ENCODE measurements around the gene TPP2.

Gene TPP2

DNA sequence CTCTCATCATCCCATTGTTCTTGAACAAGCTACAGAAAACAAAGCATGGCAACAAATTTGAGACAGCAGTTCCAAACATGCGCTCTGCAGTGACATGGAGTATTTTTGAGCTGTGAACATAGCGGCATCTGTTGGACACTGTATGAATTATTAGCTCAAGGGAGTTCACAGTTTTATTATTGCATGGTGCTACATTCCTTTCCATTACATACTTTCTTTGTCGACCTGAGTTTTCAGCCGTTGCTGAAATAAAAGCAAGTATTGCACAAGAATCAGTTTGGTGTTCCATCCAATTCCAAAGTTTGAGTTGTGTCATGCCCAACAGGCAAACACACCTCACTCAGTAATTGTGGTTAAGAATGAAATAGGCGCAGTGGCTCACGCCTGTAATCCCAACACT is 128.1 kb downstream of the TPP2 start:
- peak in 16 of 56 donors; percentile 0 to 40 (median 7) for DNase-seq

DNA sequence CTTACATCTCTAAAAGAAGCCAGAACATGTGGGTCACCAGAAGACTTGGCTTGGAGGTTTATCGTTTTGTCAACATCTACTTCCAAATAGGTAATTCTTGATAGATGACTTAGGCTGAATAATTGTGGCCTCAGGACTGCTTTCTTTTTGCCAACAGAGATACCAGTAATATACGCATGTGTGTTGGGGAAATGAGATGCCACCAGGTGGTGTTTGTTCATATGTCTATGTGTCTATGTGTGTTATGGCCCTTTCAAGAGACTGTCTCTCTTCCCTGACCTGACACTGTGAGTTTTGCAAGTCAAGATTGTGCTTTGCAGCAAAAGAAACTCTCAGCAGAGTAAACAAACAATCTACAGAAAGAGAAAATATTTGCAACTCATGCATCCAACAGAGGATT is 129.6 kb downstream of the TPP2 start:
- no peak for DNase-seq
